HG03565 (cell line): ENCODE data around the gene LEF1.

Experiments used
- ATAC-seq: cut with Tn5 transposase; IDR thresholded peaks from one replicate; pipeline ENCODE4 v1.9.1; 2021; ENCODE audit warnings: mild to moderate bottlenecking, moderate library complexity; ENCODE audit not compliant: unreplicated experiment

LEF1 gene

GRCh38 chr4:108180513-108180912 lies 11.8 kb upstream of the LEF1 start:
- no peak for ATAC-seq

GRCh38 chr4:108175966-108176365 lies 7.2 kb upstream of the LEF1 start:
- no peak for ATAC-seq

- no peak for ATAC-seq
Measured at GRCh38 chr4:108174856-108175255, 6.1 kb upstream of the LEF1 start.

- ATAC-seq, result no peak
Measured at GRCh38 chr4:108173599-108174057, 4.9 kb upstream of the LEF1 start.

- ATAC-seq, result no peak
Measured at GRCh38 chr4:108172753-108173598, 4.2 kb upstream of the LEF1 start.

- ATAC-seq, result no peak
Measured at GRCh38 chr4:108172231-108172752, 3.6 kb upstream of the LEF1 start.

- ATAC-seq, result no peak
Measured at GRCh38 chr4:108171339-108172230, 2.9 kb upstream of the LEF1 start.

GRCh38 chr4:108170631-108171338 lies 2.1 kb upstream of the LEF1 start:
- ATAC-seq, result no peak

GRCh38 chr4:108169664-108170063 lies 932 bp upstream of the LEF1 start:
- ATAC-seq, result no peak

- no peak for ATAC-seq
Measured at GRCh38 chr4:108168160-108168670, 517 bp downstream of the LEF1 start.

- ATAC-seq, result no peak
Measured at GRCh38 chr4:108166441-108167315, 2.1 kb downstream of the LEF1 start.

- no peak for ATAC-seq
Measured at GRCh38 chr4:108166038-108166437, 2.7 kb downstream of the LEF1 start.

- ATAC-seq, result no peak
Measured at GRCh38 chr4:108165586-108165985, 3.1 kb downstream of the LEF1 start.

- no peak for ATAC-seq
Measured at GRCh38 chr4:108163351-108163750, 5.4 kb downstream of the LEF1 start.

GRCh38 chr4:108160741-108161352 lies 7.9 kb downstream of the LEF1 start:
- no peak for ATAC-seq

- no peak for ATAC-seq
Measured at GRCh38 chr4:108159845-108160244, 8.9 kb downstream of the LEF1 start.

- no peak for ATAC-seq
Measured at GRCh38 chr4:108157655-108158054, 11.1 kb downstream of the LEF1 start.

GRCh38 chr4:108156391-108156790 lies 12.3 kb downstream of the LEF1 start:
- no peak for ATAC-seq

- ATAC-seq, result no peak
Measured at GRCh38 chr4:108155373-108155772, 13.4 kb downstream of the LEF1 start.
